DMS79 (cell line): ENCODE measurements around the gene IDUA.

Experiments
- DNase-seq: peaks from one replicate; lab custom pipeline; 2025; lab: John Stamatoyannopoulos, UW

The IDUA gene

GRCh38 chr4:1031956-1032795 is 45.3 kb downstream of the IDUA start:
- DNase-seq: no peak

DNA sequence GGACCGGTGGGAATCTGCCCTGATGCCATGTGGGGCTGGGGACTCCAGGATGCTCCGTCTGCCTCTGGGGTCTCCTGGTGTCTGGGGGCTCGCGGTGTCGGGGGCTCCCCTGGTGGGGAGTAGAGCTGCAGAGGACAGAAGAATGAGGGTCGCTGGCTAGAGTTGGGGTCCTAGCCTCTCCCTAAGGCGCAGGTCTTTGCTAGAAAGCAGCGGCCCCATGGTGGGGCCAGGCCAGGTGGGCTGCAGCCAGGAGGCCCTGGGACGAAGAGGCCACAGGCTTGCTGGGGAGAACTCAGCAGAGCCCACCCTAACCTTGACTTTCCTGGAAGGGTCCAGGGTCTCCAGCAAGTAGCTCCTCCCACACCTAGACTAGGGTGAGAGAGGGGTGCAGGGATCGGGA is 46.0 kb downstream of the IDUA start:
- no peak for DNase-seq

DNA sequence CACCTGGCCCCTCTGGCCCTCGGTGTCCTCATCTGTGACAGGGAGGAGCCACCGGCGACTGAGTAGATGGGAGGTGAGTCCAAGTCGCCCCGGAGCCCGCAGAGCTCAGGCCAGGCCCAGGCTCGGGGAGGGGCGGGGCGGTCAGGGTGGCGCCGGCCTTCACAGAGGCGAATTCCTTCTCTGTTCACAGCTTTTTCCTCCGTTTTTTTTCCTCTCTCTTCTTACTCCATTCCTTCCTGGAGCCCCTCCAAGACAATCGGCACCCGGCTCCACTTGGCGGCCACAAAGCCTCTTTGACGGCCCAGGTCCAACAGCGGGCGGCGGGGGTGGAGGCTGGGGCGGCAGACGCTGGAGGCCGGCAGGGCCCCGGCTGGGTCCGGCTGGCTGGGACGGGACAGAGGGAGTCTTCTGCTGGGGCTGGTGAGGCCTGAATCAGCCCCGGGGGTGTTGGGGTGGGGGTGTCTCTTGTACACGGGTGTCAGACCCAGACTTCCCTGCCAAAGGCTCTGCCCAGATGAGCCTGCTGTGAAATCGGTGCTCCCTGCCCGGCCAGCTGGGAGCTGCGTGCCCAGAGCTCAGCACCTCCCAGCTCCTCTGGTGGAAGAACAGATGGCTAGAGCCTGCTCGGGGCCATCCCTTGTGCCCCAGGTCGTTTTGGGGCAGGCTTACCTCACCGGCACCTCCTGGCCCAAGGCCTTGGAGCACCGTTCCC is 47.2 kb downstream of the IDUA start:
- no peak for DNase-seq

GRCh38 chr4:1035510-1035909 is 48.7 kb downstream of the IDUA start:
- DNase-seq: no peak

DNA sequence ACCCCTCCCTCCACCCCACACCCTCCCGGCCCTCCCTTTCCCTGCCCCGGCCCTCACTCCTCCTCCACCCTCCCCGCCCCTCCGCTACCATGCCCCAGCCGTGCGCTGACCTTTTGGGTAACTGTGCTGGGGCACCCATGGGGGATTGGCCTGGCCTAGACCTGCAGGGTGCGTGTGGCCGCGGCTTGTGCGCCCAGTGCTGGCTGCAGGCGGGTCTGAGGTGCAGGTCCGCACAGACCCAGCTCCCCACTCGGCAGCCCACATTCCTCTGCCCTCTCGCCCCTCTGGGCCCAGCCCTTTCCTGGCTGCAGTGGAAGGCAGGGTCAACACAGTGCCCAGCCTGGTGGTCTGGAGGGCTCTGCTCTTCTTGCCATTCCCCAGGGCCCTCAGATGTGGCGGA is 49.3 kb downstream of the IDUA start:
- DNase-seq: no peak

DNA sequence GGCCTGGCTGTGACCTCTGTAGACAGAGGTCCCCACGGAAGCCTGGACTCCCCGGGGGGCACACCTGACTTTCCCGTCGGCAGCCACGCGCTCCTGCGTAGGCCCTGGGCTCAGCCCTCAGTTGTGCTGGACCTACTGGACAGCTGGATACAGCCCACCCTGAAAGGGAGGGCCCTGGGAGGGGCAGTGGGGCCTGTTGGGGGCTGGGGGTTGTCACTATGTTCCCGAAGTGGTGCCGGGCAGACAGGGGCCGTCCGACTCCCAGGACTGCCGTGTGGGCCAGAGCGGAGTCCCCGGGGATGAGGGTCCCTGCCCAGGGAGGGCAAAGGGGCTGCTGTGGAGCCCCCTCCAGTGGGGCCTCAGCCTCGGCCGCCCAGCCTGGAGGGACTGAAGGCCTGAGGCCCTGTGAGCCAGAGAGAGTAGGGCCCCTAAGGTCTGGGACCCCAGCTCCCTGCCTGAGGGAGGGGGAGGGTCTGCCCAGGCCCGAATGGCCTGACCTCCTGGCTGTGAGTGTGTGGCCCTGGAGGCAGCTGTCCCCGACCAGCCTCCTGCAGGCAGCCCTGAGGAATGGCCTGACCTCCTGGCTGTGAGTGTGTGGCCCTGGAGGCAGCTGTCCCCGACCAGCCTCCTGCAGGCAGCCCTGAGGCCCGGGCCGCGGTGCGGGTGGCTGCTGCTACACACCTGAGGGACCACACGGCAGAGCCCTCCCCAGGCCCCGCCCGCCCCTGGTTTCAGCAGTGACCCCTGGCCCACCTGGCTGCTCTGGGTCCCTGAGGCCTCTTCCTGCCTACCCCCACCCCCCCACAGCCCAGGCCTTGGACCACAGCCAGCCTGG is 50.3 kb downstream of the IDUA start:
- no peak for DNase-seq

- no peak for DNase-seq
Measured at GRCh38 chr4:1038948-1039492, 52.2 kb downstream of the IDUA start.

DNA sequence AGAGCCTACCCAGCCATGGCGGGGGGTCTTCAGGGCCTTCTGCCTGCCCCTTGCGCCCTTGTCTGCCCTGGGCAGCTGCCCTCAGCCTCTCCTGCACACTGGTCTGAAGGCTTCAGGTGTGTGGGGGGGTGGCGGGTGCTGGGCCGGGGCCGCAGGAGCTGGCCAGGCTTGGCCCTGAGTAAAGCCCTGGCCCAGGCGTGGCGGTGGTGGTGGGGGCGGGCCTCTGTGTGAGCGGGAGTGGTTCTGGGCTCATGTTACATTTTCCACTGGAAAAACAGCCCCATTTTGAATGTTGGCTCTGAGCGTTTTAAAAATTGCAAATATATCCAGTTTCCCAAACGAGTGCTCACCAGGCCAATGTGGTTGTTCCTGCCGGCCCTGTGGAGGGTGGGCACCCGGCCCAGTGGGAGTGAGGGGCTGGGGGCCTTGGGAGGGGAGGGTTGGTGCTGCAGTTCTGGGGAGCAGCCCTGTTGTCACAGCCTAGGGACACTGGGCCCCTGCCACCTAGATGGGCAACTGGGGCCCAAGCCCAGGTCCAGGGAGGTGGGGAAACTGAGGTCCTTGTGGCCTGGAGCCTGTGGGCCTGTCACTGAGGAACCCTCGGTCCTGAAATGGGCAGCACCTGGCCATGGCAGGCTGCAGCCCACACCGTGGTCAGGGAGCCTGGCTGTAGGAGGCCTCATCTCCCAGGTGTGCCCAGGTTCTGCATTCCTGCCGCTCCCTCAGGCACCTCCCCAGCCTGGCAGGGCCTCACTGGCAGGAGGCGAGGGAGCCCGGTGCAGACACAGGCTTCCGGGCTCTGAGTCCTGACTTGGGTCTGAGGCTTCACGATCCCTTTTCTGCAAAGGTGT is 52.9 kb downstream of the IDUA start:
- DNase-seq: no peak

DNA sequence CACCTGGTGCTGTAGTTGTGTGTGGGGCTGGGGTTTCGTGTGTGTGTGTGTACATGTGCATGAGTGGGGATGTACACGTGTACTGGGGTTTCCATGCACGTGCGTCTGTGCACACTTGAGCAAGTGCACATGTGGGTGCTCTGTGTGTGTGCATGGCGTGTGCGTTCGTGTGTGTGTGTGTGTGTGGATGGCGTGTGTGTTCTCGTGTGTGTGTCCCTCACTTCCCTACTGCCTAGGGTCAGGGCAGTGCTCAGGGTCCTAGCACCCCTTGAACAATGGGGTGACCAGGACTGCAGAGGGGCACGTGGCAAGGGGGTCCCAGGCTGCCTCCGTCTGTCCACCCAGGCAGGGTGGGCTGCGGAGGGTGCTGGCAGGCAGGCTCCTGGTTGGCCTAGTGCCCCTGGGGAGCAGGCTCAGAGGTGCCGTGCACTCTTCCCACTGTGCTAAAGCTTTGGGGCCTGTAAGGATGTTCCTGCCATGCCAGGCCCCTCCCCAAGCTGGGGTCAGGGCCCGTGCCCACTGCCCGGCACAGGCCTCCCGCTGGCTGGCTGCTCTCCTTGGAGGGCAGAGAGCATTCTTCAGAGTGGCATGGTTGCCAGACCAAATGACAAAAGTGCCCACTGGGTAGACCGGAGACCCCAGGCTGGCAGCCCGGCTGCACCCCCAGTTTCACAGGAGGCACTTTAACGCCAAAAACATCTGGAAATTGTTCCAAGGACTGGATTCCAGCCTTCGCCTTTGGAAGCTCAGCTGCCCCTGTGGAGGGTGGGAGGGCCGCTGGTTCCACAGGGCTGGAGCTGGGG is 53.7 kb downstream of the IDUA start:
- DNase-seq: no peak

GRCh38 chr4:1041147-1041935 is 54.5 kb downstream of the IDUA start:
- DNase-seq: no peak

DNA sequence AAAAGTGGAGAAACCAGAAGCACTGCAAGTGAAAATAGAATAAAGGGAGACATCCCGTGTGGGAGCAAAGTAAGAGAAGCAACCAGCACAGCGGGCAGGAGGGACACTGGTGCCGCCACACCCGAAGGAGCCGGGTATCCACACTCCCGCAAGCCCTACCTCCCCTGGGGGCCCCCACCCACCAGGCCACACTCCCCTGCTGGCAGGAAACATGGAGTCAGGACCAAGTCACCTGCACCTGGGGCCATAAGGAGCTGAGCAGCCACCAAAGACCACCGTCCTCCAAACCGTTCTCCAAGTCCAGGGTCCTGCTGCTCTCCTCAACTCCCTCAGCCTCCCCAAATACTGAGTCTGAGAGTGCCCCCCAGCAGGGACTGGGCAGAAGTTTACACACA is 55.1 kb downstream of the IDUA start:
- DNase-seq: no peak

DNA sequence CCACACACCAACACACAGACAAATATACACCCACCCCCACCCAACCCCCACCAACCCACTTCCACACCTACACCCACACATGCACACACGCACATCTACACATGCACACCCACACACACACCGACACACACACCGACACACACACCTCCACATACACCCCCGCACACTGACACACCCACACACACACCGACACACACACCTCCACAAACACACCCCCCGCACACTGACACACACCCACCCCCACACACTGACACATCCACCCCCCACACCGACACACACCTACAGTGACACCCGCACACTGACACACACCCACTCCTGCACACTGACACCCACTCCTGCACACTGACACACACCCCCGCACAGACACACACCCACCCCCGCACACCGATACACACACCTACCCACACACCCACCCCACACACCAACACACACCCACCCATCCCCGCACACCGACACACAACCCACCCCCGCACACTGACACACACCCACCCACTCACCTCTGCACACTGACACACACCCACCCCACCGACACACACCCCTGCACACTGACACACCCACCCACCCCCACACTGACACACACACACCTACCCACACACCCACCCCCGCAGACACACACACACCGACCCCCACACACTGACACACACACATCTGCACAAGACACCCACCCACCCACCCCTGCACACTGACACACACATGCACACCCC is 55.7 kb downstream of the IDUA start:
- DNase-seq: no peak

- no peak for DNase-seq
Measured at GRCh38 chr4:1043162-1043561, 56.3 kb downstream of the IDUA start.

DNA sequence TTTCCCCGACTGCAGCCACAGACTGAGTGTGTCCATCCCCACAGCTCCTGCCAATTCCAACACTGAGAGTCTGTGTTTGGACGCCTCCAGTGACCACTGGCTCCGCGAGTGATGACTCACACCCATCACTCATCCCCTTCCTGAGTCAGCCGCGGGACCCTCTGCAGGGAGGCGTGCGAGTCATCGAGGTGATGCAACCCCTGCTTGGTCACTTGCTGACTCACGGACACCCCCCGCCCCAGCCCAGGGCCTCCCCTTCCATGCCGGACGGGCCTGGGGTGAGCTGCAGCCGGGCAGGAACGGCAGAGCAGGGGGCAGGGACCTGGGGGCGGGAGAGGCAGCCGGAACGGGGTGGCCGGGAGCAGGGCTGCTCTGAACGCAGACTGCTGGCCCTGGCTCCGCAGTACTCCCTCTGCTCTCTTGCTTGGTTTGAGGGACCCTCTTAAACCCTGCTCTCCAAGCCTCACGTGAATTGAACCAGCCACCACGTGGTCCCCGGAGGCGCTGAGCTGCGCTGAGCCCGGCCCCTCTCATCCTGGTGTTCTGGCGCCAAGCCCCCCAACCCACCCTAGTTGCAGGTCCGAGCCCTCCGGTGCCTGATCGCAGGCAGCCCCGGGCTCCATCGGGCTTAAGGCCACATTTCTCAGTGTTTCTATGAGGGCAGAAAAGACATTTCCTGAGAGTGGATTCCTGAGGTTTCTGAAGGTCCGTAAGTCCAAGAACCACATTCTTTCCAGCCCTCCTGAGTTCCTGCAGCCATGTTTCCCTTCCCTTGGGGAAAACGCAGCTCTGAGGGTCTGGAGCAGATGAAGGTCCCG is 57.0 kb downstream of the IDUA start:
- DNase-seq: no peak

- DNase-seq: no peak
Measured at GRCh38 chr4:1044469-1045192, 57.8 kb downstream of the IDUA start.

GRCh38 chr4:1045193-1045594 is 58.4 kb downstream of the IDUA start:
- no peak for DNase-seq

DNA sequence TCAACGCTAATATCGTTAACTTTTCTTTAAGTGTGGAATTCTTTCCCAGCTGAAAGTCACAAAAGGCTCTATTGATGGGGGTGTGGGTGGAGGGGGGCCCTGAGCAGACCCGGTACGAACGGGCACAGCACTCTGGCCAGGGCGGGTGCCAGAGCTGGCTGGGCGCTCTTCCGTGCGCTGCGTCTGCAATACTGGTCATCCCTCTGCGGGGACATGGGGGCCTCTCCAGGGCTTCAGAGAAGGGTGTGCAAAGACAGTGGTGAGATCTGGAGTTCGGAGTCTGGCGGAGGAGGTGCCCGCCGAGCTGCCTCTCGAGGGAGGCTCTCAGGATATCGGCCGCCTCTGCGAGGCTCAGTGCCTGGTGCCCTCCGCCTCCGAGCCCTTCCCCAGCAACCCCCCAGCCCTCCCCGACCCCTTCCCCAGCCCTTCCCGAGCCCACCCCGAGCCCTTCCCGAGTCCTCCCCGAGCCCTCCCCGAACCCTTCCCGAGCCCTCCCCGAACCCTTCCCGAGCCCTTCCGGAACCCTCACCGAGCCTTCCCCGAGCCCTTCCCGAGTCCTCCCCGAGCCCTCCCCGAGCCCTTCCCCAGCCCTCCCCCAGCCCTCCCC is 58.9 kb downstream of the IDUA start:
- no peak for DNase-seq
